Mucosa of rectum (tissue), 2 donors: ENCODE results near the gene VSIG2.

Source experiments
- H3K27ac ChIP-seq, 2 donors: one replicate each; pipeline ENCODE4 v1.7.0; 2013; ENCODE audit warnings: inconsistent platforms in 2 of 2, low read depth in 2 of 2, low read length in 2 of 2
- H3K27me3 ChIP-seq, 2 donors: one replicate each; pipeline ENCODE4 v1.7.0; 2013; ENCODE audit warnings: low read length in 2 of 2; ENCODE audit not compliant: control insufficient read depth in 2 of 2, insufficient read depth in 2 of 2
- H3K36me3 ChIP-seq, 2 donors: one replicate each; pipeline ENCODE4 v1.7.0; 2013; ENCODE audit warnings: low read length in 2 of 2; ENCODE audit not compliant: control insufficient read depth in 2 of 2, insufficient read depth in 2 of 2
- H3K4me1 ChIP-seq, 2 donors: one replicate each; pipeline ENCODE4 v1.7.0; 2013; ENCODE audit warnings: low read length in 2 of 2, mild to moderate bottlenecking in 1 of 2; ENCODE audit not compliant: control insufficient read depth in 2 of 2, insufficient read depth in 2 of 2
- H3K4me3 ChIP-seq, 2 donors: one replicate each; pipeline ENCODE4 v1.7.0; 2013; ENCODE audit warnings: low read length in 2 of 2
- H3K9ac ChIP-seq, 2 donors: one replicate each; pipeline ENCODE4 v1.7.0; 2013; ENCODE audit warnings: low read length in 2 of 2, low read depth in 1 of 2, mild to moderate bottlenecking in 1 of 2
- H3K9me3 ChIP-seq, 2 donors: one replicate each; pipeline ENCODE4 v1.7.0; 2013; ENCODE audit warnings: low read length in 2 of 2; ENCODE audit not compliant: control insufficient read depth in 2 of 2
- donor health status: healthy.
- donor health status: Normal muscosa, but diverticular disease.

Gene VSIG2

DNA sequence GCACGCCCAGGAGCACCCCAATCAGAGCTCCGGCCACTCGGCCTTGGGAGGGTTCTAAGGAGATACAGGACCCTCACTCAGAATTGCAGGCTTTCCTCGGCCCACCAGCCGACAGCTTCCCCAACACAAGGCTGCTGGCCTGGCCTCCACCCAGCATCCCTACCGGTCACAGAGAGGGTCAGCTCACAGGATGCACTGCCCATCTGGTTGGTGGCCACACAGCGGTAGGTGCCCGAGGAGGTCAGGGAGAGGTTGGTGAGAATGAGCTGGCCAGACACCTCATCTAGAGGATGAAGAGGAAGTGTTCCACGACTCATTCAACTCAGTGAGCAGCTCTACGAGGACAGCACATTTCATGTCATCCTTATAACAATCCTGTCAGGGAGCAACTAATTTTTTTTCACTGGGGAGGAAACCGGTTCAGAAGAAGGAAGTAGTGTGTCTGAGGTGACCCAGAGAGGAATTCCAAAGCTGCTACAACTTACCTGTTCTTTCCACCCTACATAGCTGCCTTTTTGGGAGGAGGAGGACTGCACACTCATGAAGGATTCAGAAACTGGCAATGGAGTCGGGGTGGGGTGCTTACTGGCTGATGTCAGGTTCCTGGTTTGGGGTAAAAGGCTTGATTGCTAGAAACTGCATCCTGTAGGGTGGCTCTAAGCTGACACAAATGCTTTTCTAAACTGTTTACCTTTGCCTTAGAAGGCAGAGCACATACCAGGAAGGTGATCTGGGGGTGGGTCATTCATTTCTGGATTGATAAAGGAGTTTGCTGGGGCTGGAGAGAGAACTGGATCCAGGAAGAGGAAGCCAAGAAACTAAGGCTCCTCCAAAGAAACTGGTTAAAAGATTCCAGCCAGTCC lies 3.3 kb downstream of the VSIG2 start:
- Histone ChIP-seq H3K9me3 (no peaks in the 10 kb centered on the region), H3K4me1 (peaks cover 40 to 48% of the 10 kb centered on the region in 2 donors), H3K4me3 (peak overlapping the region in 1 of 2 donors; percentile 7), H3K36me3 (no peaks in the 10 kb centered on the region), H3K27me3 (peaks cover 0 to 3% of the 10 kb centered on the region in 2 donors), H3K27ac (peak overlapping the region; percentile 55 to 93), H3K9ac (peak overlapping the region in 1 of 2 donors; percentile 36)

DNA sequence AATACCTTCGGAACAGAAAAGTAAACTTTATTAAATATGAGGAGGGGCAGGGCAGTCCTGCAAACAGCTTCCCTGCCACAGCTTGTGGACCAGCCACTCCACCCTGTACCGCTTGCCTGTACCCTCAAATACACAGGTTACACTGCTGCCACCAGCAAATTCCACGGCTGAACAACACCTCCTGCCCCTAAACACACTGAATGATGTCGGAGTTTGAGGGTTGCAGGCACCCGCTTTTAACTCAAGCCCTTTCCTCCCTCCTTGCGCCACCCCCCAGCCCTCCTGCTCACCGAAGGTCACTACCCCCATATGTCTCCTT lies 4.0 kb downstream of the VSIG2 start:
- Histone ChIP-seq H3K27me3 (peaks cover 0 to 3% of the 10 kb centered on the region in 2 donors), H3K4me1 (peaks cover 34 to 44% of the 10 kb centered on the region in 2 donors), H3K4me3 (no peak overlapping the region), H3K9me3 (no peaks in the 10 kb centered on the region), H3K9ac (peak overlapping the region in 1 of 2 donors; percentile 36), H3K36me3 (no peaks in the 10 kb centered on the region), H3K27ac (peak overlapping the region; percentile 55 to 93)

DNA sequence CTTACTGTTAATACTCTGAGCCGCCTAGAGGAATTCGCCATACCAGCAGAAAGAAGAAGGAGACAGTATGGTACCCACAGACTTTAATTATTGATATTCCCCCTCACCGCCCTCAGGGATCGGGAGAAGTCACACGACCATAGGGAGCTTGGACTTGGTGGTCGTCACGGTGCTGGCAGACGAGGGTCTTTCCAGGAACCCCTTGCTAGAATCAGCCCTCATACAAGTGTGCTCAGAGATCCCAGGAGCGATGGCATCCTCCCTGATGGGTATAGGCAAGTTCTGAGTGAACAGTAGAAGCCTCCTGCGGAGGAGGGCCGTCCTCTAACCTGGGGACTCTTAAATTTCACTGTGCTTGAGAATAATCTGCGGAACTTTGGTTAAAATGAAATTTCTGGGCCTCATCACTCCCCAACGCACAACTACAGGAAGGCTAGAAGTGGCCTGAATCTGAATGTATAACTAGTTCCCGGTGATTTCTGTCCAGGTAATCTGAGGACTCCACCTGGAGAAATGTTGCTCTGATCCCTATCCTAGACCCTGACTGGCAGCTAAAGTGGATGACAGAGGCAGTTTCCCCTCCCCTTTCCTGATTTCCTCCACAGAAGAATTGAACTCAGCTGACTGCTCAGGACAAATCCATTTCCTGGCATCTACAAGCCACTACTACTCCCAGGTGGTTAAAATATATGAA lies 4.5 kb downstream of the VSIG2 start:
- Histone ChIP-seq H3K27me3 (peaks cover 0 to 3% of the 10 kb centered on the region in 2 donors), H3K36me3 (no peaks in the 10 kb centered on the region), H3K9ac (no peak overlapping the region), H3K4me3 (no peak overlapping the region), H3K27ac (peak overlapping the region; percentile 69 to 93), H3K9me3 (no peaks in the 10 kb centered on the region), H3K4me1 (peaks cover 29 to 39% of the 10 kb centered on the region in 2 donors)

DNA sequence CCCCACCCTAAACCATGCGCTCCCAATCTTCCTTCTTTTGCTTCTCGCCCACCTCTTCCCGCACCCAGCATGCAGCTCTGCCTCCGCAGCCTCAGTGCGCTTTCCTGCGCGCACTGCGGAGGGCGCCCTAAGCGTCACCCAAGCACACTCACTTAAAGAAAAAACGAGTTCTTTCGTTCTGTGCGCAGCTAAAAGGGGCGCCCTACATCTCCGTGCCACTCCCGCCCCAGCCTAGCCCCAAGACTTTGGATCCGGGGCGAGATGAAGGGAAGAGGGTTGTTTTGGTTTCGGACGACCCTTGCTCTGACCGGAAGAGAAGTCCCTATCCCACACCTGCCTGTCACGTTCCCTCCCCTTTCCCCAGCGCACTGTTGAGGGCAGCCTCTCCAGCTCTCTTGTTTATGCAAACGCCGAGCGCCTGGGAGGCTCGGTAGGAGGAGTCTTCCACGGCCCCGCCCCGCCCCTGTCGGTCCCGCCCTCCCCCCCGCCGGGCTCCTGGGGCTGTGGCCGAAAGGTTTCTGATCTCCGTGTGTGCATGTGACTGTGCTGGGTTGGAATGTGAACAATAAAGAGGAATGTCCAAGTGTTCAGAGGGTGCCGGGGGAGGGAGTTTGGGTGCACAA lies 5.3 kb downstream of the VSIG2 start:
- H3K4me1 ChIP-seq = peaks cover 26 to 35% of the 10 kb centered on the region in 2 donors
- H3K9ac ChIP-seq = peak overlapping the region; percentile 64 to 83
- H3K4me3 ChIP-seq = peak overlapping the region; percentile 76 to 91
- peak overlapping the region; percentile 87 to 93 for H3K27ac ChIP-seq
- H3K27me3 ChIP-seq = peaks cover 0 to 5% of the 10 kb centered on the region in 2 donors
- H3K9me3 ChIP-seq = no peaks in the 10 kb centered on the region
- no peaks in the 10 kb centered on the region for H3K36me3 ChIP-seq

DNA sequence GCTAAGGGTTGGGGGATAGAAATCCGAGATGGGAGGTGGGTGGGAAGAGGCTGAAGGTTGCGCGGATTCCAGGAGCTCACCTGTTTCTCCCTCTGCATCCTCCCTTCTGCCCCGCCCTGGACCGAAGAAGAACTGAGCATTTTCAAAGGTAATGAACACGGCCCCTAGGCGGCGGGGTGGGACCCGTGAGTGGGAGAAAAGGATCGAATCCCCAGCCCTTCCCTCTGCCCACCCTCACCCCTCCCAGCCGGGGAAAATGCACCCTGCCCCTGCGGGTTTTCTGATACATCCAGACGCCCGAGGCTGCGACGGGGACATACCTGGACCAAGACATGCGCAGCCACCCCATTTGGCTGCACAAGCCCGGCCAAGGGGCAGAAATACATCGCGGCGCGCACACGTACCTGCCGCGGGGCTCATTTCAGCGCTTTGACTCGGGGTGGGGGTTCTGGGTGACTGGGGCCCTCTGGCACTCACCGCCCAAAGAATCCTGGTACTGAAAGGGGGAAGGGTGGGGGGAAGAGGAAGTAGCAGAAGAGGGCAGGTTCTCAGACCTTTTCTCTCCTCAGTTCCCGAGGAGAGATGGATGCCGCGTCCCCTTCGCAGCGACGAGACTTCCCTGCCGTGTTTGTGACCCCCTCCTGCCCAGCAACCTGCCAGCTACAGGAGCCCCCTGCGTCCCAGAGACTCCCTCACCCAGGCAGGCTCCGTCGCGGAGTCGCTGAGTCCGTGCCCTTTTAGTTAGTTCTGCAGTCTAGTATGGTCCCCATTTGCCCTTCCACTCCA lies 6.0 kb downstream of the VSIG2 start:
- Histone ChIP-seq H3K27ac (peak overlapping the region; percentile 87 to 93), H3K4me3 (peak overlapping the region; percentile 76 to 91), H3K27me3 (peaks cover 0 to 10% of the 10 kb centered on the region in 2 donors), H3K9ac (peak overlapping the region; percentile 64 to 83), H3K4me1 (peaks cover 26 to 31% of the 10 kb centered on the region in 2 donors), H3K9me3 (no peaks in the 10 kb centered on the region), H3K36me3 (no peaks in the 10 kb centered on the region)

DNA sequence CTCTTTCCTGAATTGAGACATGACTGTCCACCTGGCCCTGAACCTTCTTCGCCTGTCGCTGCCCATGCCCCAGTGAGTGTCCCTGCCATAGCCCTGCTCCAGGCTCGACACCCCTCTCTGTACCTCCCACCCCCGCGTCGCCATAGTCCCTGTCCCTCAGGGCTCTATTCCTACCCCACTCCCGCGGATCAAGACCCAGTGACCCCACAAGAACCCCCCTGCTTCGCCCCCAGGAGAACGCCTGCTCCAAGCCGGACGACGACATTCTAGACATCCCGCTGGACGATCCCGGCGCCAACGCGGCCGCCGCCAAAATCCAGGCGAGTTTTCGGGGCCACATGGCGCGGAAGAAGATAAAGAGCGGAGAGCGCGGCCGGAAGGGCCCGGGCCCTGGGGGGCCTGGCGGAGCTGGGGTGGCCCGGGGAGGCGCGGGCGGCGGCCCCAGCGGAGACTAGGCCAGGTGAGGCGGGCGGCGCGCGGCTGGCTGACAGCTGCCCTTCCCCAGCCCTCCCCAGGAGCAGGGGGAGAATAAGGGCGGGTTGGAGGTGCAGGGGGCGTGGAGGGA lies 6.7 kb downstream of the VSIG2 start:
- H3K27me3 ChIP-seq = peaks cover 0 to 10% of the 10 kb centered on the region in 2 donors
- H3K27ac ChIP-seq = no peak overlapping the region
- no peaks in the 10 kb centered on the region for H3K9me3 ChIP-seq
- peak overlapping the region in 1 of 2 donors; percentile 4 for H3K9ac ChIP-seq
- H3K36me3 ChIP-seq = no peaks in the 10 kb centered on the region
- H3K4me3 ChIP-seq = peak overlapping the region; percentile 76 to 91
- peaks cover 29 to 32% of the 10 kb centered on the region in 2 donors for H3K4me1 ChIP-seq

DNA sequence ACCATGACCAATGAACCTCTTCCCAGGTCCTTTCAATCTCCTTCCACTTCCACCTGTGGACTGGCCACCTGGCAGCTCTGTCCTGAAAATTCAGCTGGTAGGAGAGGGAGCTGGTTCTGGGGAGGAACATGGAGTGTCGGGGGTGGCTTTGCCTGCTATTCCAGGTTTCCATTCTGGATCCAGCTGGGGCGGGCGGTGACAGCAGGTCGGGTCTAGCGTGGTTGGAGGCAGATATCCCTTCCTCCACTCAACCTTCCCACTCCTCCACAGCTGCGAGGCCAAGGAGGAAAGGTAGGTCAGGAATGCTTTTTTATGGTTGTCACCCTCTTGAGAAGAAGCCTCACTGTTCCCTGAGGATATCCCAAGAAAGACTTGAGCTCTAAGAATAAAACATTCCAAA lies 9.0 kb downstream of the VSIG2 start:
- H3K27ac ChIP-seq = no peak overlapping the region
- H3K27me3 ChIP-seq = peaks cover 0 to 10% of the 10 kb centered on the region in 2 donors

DNA sequence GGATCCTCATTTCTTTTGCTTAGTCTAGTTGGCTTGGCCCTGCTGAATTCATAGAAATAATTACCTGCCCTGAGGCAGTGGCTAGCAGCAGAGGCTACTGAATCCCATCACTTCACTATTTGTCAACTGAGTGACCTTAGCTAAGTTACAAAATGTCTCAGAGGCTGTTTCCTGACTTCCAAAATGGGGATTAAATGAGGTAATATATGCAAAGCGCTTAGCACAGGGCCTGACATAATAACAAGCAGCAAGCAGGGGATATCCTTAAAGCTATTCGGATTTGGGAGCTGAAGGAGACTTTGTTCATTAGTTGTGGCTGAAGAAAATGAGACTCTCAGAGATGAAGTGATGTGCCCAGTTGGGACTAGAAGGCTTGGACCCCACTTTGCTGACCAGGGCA lies 9.5 kb downstream of the VSIG2 start:
- no peak overlapping the region for H3K4me3 ChIP-seq
- H3K9me3 ChIP-seq = no peaks in the 10 kb centered on the region
- H3K36me3 ChIP-seq = no peaks in the 10 kb centered on the region
- peaks cover 16 to 21% of the 10 kb centered on the region in 2 donors for H3K4me1 ChIP-seq
- no peak overlapping the region for H3K27ac ChIP-seq
- peaks cover 0 to 10% of the 10 kb centered on the region in 2 donors for H3K27me3 ChIP-seq
- H3K9ac ChIP-seq = no peak overlapping the region

More for the DNA sequence above, 9.0 kb downstream of the VSIG2 start:
- no peaks in the 10 kb centered on the region for H3K36me3 ChIP-seq
- H3K9ac ChIP-seq = no peak overlapping the region
- no peak overlapping the region for H3K4me3 ChIP-seq
- peaks cover 19 to 21% of the 10 kb centered on the region in 2 donors for H3K4me1 ChIP-seq
- no peaks in the 10 kb centered on the region for H3K9me3 ChIP-seq

DNA sequence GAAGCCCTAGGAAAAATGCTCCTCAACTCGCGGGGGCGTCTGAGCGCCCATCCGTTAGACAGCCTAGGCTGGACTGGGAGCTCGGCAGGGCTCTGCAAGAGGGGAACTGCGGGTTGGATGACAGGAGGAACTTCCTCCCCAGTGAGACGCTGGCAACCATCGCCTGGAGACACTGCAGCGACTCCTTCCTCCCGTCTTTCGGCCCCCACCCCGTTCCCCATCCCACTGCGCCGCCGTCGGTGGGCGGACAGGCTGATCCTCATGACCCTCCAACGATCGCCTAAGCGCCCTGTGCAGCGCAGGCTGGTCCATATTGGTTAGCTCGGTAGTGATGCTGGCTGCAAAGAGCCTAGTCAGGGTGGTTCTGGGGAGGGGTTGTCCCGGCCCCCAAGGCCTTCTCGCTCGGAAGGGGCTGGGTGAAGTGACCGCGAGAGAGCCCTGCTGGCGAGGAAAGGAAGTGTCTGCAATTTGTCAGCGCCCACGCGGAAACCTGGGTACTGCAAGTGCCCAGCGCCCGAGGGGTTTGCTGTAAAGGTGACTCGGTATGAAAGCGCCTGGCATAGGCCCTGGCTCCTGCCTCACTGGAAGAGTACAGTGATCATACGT lies 11.7 kb downstream of the VSIG2 start:
- Histone ChIP-seq H3K36me3 (no peaks in the 10 kb centered on the region), H3K9ac (peak overlapping the region; percentile 32 to 36), H3K27me3 (peaks cover 0 to 10% of the 10 kb centered on the region in 2 donors), H3K27ac (no peak overlapping the region), H3K4me3 (peak overlapping the region; percentile 56 to 69), H3K4me1 (peaks cover 10 to 12% of the 10 kb centered on the region in 2 donors), H3K9me3 (no peaks in the 10 kb centered on the region)
